ENCODE results near the gene RALGPS2.

DNA sequence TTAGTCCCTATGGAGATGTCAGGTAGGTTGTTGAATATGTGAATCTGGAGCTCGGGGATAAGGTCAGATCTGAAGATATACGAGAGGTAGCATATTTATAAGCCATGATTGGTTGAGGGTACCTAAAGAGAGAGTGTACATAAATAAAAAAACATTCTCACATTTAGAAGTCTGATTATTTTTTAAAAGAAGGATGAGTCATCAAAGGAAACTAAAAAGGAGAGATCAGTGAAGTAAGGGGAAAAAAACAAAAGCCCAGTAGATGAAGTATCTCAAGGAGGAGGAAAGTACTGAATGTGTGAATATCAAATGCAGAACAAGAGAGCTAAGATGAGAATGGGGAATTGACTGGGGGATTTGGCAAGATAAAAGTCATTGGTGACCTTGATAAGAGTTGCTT, 161.5 kb downstream of the RALGPS2 start:
- TF ChIP-seq, protein P1, sequence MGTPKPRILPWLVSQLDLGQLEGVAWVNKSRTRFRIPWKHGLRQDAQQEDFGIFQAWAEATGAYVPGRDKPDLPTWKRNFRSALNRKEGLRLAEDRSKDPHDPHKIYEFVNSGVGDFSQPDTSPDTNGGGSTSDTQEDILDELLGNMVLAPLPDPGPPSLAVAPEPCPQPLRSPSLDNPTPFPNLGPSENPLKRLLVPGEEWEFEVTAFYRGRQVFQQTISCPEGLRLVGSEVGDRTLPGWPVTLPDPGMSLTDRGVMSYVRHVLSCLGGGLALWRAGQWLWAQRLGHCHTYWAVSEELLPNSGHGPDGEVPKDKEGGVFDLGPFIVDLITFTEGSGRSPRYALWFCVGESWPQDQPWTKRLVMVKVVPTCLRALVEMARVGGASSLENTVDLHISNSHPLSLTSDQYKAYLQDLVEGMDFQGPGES (IDR thresholded peaks at IDR 0.05; ENCODE audit: low read depth, low read length), result no peak
- TF ChIP-seq POLR2AphosphoS5 (IDR thresholded peaks at IDR 0.05; ENCODE audit: low read depth, low read length), result no peak
- TF ChIP-seq, protein P2, sequence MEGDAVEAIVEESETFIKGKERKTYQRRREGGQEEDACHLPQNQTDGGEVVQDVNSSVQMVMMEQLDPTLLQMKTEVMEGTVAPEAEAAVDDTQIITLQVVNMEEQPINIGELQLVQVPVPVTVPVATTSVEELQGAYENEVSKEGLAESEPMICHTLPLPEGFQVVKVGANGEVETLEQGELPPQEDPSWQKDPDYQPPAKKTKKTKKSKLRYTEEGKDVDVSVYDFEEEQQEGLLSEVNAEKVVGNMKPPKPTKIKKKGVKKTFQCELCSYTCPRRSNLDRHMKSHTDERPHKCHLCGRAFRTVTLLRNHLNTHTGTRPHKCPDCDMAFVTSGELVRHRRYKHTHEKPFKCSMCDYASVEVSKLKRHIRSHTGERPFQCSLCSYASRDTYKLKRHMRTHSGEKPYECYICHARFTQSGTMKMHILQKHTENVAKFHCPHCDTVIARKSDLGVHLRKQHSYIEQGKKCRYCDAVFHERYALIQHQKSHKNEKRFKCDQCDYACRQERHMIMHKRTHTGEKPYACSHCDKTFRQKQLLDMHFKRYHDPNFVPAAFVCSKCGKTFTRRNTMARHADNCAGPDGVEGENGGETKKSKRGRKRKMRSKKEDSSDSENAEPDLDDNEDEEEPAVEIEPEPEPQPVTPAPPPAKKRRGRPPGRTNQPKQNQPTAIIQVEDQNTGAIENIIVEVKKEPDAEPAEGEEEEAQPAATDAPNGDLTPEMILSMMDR (IDR thresholded peaks at IDR 0.05), result no peak
- TF ChIP-seq EZH2phosphoT487 (IDR thresholded peaks at IDR 0.05; ENCODE audit: borderline replicate concordance, low read depth), result no peak
- TF ChIP-seq TCF12 (IDR thresholded peaks at IDR 0.05), result no peak
- TF ChIP-seq, protein P3, sequence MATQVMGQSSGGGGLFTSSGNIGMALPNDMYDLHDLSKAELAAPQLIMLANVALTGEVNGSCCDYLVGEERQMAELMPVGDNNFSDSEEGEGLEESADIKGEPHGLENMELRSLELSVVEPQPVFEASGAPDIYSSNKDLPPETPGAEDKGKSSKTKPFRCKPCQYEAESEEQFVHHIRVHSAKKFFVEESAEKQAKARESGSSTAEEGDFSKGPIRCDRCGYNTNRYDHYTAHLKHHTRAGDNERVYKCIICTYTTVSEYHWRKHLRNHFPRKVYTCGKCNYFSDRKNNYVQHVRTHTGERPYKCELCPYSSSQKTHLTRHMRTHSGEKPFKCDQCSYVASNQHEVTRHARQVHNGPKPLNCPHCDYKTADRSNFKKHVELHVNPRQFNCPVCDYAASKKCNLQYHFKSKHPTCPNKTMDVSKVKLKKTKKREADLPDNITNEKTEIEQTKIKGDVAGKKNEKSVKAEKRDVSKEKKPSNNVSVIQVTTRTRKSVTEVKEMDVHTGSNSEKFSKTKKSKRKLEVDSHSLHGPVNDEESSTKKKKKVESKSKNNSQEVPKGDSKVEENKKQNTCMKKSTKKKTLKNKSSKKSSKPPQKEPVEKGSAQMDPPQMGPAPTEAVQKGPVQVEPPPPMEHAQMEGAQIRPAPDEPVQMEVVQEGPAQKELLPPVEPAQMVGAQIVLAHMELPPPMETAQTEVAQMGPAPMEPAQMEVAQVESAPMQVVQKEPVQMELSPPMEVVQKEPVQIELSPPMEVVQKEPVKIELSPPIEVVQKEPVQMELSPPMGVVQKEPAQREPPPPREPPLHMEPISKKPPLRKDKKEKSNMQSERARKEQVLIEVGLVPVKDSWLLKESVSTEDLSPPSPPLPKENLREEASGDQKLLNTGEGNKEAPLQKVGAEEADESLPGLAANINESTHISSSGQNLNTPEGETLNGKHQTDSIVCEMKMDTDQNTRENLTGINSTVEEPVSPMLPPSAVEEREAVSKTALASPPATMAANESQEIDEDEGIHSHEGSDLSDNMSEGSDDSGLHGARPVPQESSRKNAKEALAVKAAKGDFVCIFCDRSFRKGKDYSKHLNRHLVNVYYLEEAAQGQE (IDR thresholded peaks at IDR 0.05; ENCODE audit: low read depth, low read length), result no peak
- TF ChIP-seq TAF1 (IDR thresholded peaks at IDR 0.05; ENCODE audit: borderline replicate concordance, low read depth, low read length), result no peak
- TF ChIP-seq NRF1 (IDR thresholded peaks at IDR 0.05; ENCODE audit: low read depth, low read length), result no peak
